Islet precursor cell (in vitro differentiated cells): ENCODE data around the gene PARP15.
"Not testable (repeated sequence)": the region's sequence is repeated elsewhere in the genome, so short reads cannot be mapped to it uniquely, and the experiment has no call there.

Experiments used
- DNase-seq: peaks from one replicate; pipeline ENCODE4 v3.0.0-alpha.2; 2018

Gene PARP15

GRCh38 chr3:122674339-122674738 lies 96.9 kb downstream of the PARP15 start:
- DNase-seq = no peak

- no peak for DNase-seq
Measured at GRCh38 chr3:122676759-122677158, 99.3 kb downstream of the PARP15 start.

GRCh38 chr3:122677216-122677615 lies 99.8 kb downstream of the PARP15 start:
- DNase-seq = no peak

DNA sequence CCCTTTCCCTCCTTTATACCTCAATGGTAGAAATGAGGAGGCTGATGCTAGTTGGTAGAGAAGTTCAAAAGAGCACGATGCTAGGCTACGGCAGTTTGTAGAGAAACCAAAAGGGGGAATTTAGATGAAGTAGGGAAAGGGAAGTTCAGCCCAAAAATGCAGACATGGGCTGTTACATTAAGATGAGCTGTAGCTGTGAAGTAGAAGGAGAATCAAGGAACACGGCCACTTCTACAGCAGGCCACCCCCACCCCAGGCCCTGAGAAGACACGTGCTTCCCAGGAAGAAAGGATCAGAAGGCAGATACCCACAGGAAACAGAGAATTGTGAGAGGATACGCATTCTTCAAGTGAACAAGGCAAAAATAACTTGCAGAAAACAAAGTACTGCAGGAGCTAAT lies 101.1 kb downstream of the PARP15 start:
- DNase-seq = no peak

GRCh38 chr3:122679085-122679881 lies 101.8 kb downstream of the PARP15 start:
- DNase-seq = peak; percentile 87

DNA sequence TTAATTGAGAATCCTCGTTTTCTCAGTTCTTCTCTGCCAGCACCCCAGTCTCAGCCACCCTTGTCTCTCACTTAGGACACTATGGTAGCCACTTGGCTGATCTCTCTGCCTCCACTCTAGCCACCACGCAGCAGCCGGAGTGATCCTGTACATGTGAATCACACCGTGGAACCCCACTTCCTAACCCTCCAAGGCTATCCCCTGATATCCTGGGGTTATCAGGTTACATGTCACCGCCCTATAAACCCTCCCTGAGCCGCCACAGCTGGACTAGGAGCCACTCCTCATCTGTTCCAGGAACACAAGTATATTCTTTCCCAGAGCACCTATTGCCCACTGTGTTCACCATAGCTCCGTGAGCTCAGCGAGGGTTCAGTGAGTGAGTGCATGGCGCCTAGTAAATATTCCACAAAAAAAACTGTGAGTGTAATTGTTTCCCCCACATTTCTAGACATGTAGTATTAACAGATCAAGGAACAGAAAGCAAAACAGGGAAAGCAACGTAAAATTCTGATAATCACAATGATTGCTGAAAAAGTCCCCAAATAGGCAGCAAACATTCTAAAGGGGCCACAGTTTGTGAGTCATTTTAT lies 102.5 kb downstream of the PARP15 start:
- no peak for DNase-seq

- DNase-seq = peak; percentile 67
Measured at GRCh38 chr3:122680475-122681283, 103.2 kb downstream of the PARP15 start, which contains the start of gene PARP14. PARP14 (plus strand) TSS chr3:122680839; CDS start chr3:122680884, 45 bp downstream.

GRCh38 chr3:122681284-122681973 lies 104.0 kb downstream of the PARP15 start:
- DNase-seq = no peak

- no peak for DNase-seq
Measured at GRCh38 chr3:122681974-122682409, 104.5 kb downstream of the PARP15 start.

- not testable (repeated sequence) for DNase-seq
Measured at GRCh38 chr3:122682778-122683411, 105.4 kb downstream of the PARP15 start.

- DNase-seq = no peak
Measured at GRCh38 chr3:122687298-122687697, 109.8 kb downstream of the PARP15 start.
